GM18511 (cell line): ENCODE data around the gene ABLIM1.

Source experiments
- ATAC-seq: cut with Tn5 transposase; IDR thresholded peaks from one replicate; pipeline ENCODE4 v1.9.1; 2021; ENCODE audit warnings: mild to moderate bottlenecking, moderate library complexity; ENCODE audit not compliant: unreplicated experiment

The ABLIM1 gene

DNA sequence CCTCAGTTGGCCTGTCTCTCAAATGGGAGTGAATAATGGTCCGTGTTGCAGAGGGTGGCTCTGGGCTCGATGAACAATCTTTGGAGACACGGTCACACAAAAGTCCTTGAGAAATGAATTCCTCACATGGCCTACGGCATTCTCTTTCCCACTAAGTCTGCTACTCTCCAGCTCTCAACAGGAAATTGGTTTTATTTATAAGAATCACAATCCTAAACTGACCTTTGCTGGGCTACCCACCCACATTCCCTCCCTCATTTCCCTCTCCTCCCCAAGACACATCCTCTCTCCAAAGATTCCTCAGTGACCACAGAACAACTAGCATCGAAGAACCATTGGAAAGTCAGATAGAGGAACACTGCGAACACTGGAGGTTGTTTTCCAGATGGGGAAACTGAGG lies 258.5 kb downstream of the ABLIM1 start:
- ATAC-seq = no peak

DNA sequence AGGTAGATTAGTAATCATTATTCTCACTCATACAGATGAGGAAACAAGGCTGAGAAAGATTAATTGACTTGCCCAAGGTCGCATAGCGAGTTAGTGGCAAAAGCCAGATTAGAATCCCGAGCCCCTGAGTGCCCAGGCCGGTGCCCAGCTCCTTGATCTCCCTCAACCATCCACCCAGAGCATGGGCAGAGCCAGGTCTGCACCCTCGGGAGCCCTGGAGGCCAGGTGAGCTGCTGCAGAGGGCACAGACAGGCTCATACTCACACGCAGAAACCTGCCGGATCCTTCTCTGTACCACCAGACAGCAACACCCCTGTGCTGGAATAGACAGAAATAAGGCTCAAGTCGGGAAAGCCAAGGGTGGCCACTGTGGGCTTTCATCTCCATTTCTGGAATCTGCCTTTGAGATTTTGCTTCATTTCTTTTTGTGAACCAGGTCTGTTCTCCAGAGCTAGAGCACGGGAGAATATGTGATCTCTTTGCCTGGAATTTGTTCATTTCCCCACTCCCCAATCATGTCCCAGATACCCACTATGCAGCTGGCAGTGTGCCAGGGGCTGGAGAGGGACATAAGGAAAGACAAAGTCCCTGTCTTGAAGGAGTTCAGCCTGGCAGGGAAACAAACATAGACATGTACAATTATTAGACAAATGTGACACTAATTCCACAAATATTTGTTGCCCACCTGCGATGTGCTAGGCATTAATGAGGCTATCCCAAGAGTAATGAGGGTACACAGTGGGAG lies 259.3 kb downstream of the ABLIM1 start:
- no peak for ATAC-seq

DNA sequence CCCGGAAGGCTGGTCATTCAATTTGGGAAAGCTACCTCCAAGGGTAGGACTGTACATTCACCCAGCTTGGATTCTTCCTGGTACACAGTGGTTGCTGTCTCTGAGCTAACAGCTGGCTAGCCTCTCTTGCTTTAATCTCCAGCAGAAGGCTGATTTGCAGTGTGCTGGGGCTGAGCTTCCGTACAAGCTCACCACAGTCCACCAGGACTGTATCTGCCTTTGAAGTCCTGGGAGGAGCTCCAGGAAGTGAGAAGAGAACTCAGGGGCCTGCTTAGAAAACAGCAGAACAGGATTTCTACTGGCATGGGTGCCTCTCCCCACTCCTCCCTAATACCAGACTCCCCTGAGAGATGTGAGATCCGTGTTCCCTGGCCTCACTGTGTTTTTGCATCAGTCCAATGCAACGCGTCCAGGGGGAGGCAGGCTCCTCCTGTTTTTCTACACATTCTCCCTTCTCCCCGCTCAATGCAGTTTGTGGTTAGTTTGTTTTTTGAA lies 260.4 kb downstream of the ABLIM1 start:
- ATAC-seq = no peak

DNA sequence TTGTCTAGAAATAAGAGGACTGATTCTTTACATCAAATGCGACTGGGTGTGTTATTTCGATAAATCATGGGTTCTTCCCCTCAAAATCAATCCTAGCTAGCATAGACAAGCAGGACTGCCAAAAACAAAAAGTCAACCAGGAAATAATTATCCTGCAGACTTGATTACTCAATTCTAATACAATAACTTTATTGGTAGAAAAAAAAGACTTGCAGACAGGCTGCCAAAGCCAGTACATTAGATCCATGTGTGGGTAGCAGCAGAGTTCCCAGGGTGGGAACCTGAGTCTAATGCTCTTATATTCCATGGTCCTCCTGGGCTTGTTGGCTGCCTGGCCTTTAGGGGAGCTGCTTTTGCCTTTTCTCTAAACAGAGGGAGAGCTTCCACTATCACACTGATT lies 261.6 kb downstream of the ABLIM1 start:
- no peak for ATAC-seq

DNA sequence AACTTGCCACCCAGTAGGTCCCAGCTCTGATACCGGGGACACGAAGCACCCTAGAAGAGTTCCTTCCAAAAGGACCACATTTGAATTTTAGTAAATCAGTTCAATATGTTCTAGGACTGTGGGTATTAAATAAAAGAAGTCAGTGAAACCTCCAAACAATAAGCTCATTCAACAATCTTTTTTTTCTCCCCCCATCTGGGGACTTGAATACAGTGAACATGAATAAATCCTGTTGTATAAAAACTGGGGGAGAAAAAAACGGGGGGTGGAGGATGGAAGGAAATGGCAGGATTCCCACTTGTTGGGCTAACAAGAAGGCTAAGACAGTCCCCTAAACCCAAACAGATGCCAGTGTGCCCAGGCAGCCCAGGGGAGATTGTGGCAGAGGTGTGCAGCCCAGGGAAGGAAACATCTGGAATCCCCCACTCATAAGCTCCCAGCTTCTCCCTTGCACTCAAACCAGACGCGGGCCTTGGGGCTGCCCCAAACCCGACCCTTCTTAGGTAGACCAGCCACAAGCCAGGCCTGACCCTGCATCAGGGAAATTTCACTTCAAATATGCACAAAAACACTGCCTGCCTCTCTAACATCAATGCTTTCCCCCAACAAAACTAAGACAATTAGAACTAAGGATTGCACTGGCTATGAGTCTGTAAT lies 262.6 kb downstream of the ABLIM1 start:
- no peak for ATAC-seq

DNA sequence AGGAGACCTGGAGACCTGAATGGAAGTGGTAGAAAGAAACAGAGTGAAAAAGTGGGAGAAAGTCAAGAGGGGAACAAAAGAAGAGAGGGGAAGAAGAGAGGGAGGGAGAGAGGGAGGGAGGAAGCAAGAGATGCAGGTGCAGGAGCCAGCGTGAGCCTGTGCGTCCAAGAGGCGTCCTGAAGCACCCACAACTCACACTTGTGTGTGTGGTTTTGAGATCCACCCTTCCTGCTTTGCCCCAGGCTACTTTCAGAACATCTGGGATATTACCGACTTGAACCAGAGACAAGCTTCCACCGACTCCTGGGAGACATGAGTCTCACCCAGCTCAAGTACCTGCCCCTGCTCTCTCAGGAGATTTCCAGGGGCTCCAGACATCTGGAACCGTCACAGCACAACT lies 263.5 kb downstream of the ABLIM1 start:
- ATAC-seq = no peak

DNA sequence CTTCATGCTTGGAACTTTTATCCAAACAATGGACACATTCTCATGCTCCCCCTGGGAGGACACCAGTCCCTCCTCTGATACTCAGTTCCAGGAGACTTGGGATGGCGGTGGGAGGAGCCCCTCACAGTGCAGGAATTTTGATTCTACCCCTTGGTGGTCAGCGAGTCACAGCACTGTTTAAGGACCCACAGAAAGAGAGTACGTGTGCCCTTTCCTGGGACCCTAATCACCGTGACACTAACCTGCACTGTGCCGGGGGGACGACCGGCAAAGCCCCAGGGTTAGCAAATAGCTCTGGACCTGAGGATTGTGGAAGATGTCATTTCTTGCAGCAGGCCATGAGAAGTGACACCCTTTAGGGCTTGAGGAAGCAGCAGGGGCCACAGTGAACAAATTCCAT lies 264.2 kb downstream of the ABLIM1 start:
- ATAC-seq = no peak

DNA sequence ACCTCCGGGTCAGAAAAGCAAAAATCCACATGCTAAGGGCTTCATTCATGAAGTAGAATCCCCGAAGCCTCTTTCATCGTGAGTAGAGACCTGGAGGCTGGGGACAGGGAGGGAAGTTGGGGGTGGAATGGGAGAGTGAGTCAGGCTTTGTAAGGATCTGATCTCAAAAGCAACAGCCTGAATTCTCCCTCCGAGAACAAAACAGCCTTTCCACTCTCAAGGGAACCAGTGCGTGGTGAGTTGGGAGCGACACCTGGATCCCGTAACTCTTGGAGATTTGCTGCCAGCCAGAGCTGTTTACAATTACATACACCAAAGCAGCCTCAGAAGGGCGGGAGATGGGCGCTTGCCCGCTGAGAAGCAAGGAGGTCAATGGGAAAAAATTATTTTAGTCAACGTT lies 264.6 kb downstream of the ABLIM1 start:
- no peak for ATAC-seq

DNA sequence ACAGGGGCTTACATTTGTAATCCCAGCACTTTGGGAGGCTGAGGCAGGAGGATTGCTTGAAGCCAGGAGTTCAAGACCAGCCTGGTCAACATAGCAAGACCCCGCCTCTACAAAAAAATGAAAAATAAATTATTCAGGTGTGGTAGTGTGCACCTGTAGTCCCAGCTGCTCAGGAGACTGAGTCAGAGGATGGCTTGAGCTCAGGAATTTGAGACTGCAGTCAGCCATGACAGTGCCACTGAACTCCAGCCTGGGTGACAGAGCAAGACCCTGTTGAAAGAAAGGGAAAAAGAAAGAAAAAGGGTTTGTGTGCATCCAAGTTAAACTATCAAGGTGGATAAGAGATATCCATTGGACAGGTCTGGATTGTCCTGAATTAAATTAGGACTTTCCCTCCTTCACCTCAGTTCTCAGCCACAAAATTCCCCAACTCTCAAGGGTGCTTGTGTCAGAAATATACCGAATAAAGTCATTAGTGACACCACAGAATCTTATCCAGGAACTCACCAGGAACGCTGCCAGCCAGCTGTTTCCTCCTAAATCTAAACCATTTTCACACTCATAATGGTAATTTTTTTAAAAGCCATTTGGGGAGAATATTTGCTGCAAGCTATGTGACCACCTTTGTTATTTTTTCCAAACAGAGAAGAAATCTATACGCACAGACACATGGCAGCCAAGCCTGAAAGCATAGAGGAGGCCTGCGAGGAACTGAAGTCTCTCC lies 265.8 kb downstream of the ABLIM1 start:
- no peak for ATAC-seq

DNA sequence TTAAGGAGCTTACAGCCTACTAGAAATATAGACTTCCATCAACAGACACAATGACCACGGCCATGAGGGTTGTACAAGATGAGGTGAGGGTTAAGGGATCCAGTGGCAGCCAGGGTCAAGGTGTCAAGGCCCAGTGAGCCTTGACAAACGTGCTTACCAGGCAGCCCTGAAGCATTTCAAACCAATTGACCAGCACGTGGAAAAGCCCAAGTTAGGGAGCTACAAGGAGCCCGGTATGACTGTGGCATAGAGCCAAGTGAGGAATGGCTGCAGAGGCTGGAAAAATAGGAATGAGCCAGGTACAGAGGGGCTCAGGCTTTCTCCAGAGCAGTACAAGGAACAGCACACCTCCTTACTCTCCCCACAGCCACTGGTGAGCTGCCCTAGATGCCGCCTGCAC lies 266.5 kb downstream of the ABLIM1 start:
- no peak for ATAC-seq

DNA sequence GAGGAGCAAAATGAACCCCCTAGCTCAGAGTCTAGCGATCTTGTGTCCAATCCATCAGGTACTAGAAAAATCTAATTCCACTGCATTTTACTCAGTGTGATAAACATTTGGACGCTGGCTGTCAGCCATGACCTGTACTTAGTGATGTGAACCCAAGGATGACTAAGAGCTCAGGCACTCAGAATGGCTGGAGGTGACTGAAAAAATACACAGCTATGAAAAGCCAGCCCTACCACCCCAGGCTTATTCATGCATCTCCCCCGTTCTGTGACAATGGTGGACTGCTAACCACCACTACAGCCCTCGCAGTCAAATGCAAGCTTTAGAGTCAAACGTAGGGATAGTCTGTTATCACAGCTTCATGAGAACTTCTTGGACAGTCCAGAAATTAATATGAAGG lies 268.6 kb downstream of the ABLIM1 start:
- ATAC-seq = no peak

DNA sequence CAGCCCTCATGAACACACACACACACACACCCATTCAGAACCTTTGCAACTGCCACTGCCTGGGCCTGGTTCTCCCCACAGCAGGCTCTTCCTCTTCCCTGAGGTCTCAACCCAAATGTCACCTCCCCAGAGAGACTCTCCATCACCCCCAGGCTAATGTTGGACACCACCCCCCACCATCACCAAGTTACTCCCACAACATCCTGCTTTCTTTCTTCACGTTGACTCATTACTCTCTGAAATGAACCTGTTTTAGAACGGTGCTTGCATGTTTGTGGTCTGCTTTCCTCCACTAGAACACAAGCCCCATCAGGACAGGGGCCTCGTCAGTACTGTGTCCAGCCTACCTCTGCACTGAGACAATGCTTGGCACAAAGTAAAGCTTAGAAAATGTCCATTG lies 269.8 kb downstream of the ABLIM1 start:
- no peak for ATAC-seq

DNA sequence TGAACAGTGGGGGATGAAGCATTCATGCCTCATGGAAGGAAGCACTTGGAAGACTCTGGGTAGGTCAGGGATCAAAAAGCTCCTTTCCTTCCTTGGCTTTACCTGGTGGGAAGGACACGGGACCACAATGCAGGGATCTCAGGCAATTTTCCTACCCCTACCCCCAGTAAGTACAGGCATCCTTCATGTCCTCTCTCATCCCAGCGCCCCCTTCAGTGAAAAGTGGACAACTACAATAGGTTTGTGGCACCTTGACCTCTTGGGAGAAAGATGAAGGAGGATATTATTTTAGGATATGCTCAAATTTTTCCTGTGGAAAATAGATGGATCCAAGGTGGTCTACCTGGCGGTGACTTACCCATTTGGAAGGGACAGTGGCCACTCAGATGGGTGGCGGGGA lies 270.3 kb downstream of the ABLIM1 start:
- ATAC-seq = no peak

DNA sequence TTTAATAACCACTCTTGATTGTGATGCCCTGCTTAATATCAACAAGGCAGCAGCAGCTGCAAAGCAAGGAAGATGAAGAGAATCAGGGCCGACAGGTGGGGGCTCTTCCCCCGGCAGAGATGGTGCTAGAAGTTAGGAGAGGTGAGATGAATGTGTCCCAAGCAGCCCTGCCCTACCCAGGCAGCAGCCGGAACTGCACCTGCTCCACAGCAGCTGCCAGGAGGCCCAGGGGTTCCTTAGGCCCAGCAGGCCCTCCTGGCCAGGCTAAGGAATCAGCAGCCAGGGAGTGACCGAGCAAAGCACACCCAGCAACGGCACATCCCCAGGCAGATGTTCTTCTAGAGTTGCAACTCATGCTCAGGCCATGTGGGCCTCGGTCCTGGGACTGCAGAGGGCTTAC lies 271.6 kb downstream of the ABLIM1 start:
- ATAC-seq = no peak

DNA sequence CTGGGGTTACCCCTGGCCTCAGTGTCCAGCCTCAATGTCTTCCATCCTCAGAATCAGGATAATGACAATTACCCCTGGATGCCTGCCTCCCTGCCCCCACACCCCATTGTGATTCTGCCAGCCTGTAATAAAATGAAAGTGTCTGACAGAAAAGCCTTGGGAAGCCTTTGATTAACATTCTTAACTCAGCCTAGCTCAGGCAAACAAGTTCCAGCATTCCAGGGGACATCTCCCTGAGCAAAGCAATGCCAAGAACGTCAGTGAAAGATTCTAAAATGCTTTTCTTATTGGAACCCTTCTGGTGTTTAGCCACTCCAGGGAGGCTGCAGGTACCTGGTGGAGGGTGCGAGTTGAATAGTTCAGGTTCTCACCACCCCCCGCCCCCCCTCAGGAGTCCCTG lies 272.5 kb downstream of the ABLIM1 start:
- ATAC-seq = no peak

DNA sequence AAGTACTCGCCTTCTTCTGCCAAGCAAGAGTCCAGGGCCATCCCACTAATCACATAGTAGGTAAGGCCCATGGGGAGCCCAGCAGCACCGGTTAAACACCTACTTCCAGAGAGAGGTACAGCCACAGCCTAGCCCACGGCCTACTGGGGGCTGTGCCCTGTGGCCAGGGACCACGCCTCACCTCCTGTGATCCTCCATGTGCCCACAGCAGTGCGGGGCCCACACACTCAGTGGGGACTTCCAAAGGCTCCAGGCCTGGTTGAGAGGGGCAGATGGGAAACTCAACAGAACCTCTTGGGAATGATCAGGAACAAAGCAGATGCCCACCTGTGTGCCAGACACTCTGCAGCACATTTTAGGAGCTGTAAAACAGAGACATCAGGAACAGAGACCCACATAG lies 273.5 kb downstream of the ABLIM1 start:
- ATAC-seq = no peak

DNA sequence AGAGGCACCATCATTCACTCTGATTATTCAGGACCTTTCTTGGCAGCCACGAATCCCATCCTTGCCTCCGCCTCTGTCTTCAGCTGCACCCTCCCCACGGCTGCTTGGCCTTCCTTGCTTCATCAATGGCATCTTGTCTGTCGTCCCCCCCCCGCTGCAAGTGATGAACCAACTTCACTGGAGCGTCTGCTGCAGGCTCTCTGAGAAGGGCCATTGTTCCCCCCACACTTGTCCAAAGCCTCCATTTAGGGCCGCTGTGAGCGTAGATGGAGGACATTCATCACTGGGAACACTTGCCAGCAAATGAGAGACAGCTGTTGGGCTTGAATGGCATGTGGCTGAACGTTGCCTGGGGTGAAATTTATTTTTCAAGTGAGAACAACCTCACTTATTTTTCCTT lies 273.9 kb downstream of the ABLIM1 start:
- no peak for ATAC-seq
